Fibroblast of lung (primary cell): Measurements from ENCODE around the gene CORO1C.
"Not testable (repeated sequence)": the region's sequence is repeated elsewhere in the genome, so short reads cannot be mapped to it uniquely, and the experiment has no call there.

Source experiments
- CTCF ChIP-seq, 2 donors: IDR thresholded peaks in 1 of 2; conservative IDR thresholded peaks in 1 of 2; 1 replicate in 1 of 2; 2 replicates in 1 of 2; pipeline ENCODE4 v1.5.1; 2011 to 2012; ENCODE audit warnings: low read length in 2 of 2, control low read depth in 1 of 2, inconsistent platforms in 1 of 2, low read depth in 1 of 2, mild to moderate bottlenecking in 1 of 2
- EZH2 ChIP-seq: IDR thresholded peaks from 2 replicates; pipeline ENCODE4 v1.5.1; 2012; ENCODE audit warnings: low read length, control low read depth, mild to moderate bottlenecking; ENCODE audit errors: missing control alignments

GRCh38 chr12:108655812-108656175 is 75.5 kb downstream of the CORO1C start:
- not testable (repeated sequence) for TF ChIP-seq CTCF (conservative IDR thresholded peaks at IDR 0.05 in 1 of 2, IDR thresholded peaks at IDR 0.05 in 1 of 2; ENCODE audit: low read depth in 1 of 2, low read length in 2 of 2); EZH2
